Measurements from ENCODE around the gene PDE4A.
"Not testable (repeated sequence)": the region's sequence is repeated elsewhere in the genome, so short reads cannot be mapped to it uniquely, and the experiment has no call there.

GRCh38 chr19:10411224-10411623 is 9.1 kb upstream of the PDE4A start:
- not testable (repeated sequence) for TF ChIP-seq FOXP2 (optimal IDR thresholded peaks at IDR 0.05; ENCODE audit: control extremely low read depth, extremely low read length, insufficient read depth); POLR2AphosphoS5 (IDR thresholded peaks at IDR 0.05; ENCODE audit: borderline replicate concordance, low read depth, low read length)

Measured in SK-N-MC (cell line).